ENCODE data around the gene IL10.
"Not testable (repeated sequence)": the region's sequence is repeated elsewhere in the genome, so short reads cannot be mapped to it uniquely, and the experiment has no call there.

IL10 gene

GRCh38 chr1:206768472-206769303 lies 3.6 kb downstream of the IL10 start:
- H3K27me3 ChIP-seq (ENCODE audit: insufficient read depth, poor library complexity, severe bottlenecking) = no peaks in the 10 kb centered on the region
- H3K4me3 ChIP-seq (replicated peaks; ENCODE audit: insufficient read depth, low read length) = no peak overlapping the region
- TF ChIP-seq POLR2AphosphoS5 (IDR thresholded peaks at IDR 0.05; ENCODE audit: low read depth) (no peak), SPI1 (IDR thresholded peaks at IDR 0.05; ENCODE audit: borderline replicate concordance, low read depth) (no peak), CTCF (IDR thresholded peaks at IDR 0.05; ENCODE audit: insufficient read depth, low read length) (no peak), GABPA (IDR thresholded peaks at IDR 0.05; ENCODE audit: low read depth) (no peak), REST (IDR thresholded peaks at IDR 0.05; ENCODE audit: insufficient replicate concordance, low read depth) (no peak)
- no peak overlapping the region for H3K27ac ChIP-seq (replicated peaks)
- DNase-seq (ENCODE audit: low read depth in 1 of 2, low spot score in 1 of 2) = no peak

GRCh38 chr1:206766251-206766856 lies 5.9 kb downstream of the IL10 start:
- no peak overlapping the region for H3K27ac ChIP-seq (replicated peaks)

GRCh38 chr1:206765771-206766170 lies 6.5 kb downstream of the IL10 start:
- not testable (repeated sequence) for H3K27ac ChIP-seq (replicated peaks); DNase-seq (ENCODE audit: low read depth in 1 of 2, low spot score in 1 of 2); H3K4me3 ChIP-seq (replicated peaks; ENCODE audit: insufficient read depth, low read length); H3K27me3 ChIP-seq (ENCODE audit: insufficient read depth, poor library complexity, severe bottlenecking)

More at GRCh38 chr1:206766251-206766856, 5.9 kb downstream of the IL10 start:
- peak in 1 of 2 experiments; percentile 64 for DNase-seq (ENCODE audit: low read depth in 1 of 2, low spot score in 1 of 2)
- TF ChIP-seq REST (IDR thresholded peaks at IDR 0.05; ENCODE audit: insufficient replicate concordance, low read depth) = no peak
- TF ChIP-seq GABPA (IDR thresholded peaks at IDR 0.05; ENCODE audit: low read depth) = no peak
- peak; percentile 49; the same call in 1 of the 2 replicates for TF ChIP-seq SPI1 (IDR thresholded peaks at IDR 0.05; ENCODE audit: borderline replicate concordance, low read depth)
- Histone ChIP-seq H3K27me3 (ENCODE audit: insufficient read depth, poor library complexity, severe bottlenecking) (no peaks in the 10 kb centered on the region), H3K4me3 (replicated peaks; ENCODE audit: insufficient read depth, low read length) (no peak overlapping the region)

GRCh38 chr1:206762741-206763364 lies 9.4 kb downstream of the IL10 start:
- H3K27ac ChIP-seq (replicated peaks); DNase-seq (ENCODE audit: low read depth in 1 of 2, low spot score in 1 of 2); H3K27me3 ChIP-seq (ENCODE audit: insufficient read depth, poor library complexity, severe bottlenecking); H3K4me3 ChIP-seq (replicated peaks; ENCODE audit: insufficient read depth, low read length): not testable (repeated sequence)

- no peak for DNase-seq (ENCODE audit: low read depth in 1 of 2, low spot score in 1 of 2)
- TF ChIP-seq REST (IDR thresholded peaks at IDR 0.05; ENCODE audit: insufficient replicate concordance, low read depth) (no peak), POLR2AphosphoS5 (IDR thresholded peaks at IDR 0.05; ENCODE audit: low read depth) (no peak), GABPA (IDR thresholded peaks at IDR 0.05; ENCODE audit: low read depth) (no peak), SPI1 (IDR thresholded peaks at IDR 0.05; ENCODE audit: borderline replicate concordance, low read depth) (no peak), CTCF (IDR thresholded peaks at IDR 0.05; ENCODE audit: insufficient read depth, low read length) (no peak)
- H3K4me3 ChIP-seq (replicated peaks; ENCODE audit: insufficient read depth, low read length) = no peak overlapping the region
- H3K27ac ChIP-seq (replicated peaks) = no peak overlapping the region
- no peaks in the 10 kb centered on the region for H3K27me3 ChIP-seq (ENCODE audit: insufficient read depth, poor library complexity, severe bottlenecking)
These were observed 11.0 kb downstream of the IL10 start for GRCh38 chr1:206761159-206761768.

Measured in HL-60 (cell line).